SK-N-SH treated with all-trans-retinoic acid at 6 μM for 48 hours (cell line): ENCODE measurements around the gene IL23R.

ENCODE experiments used
- ARNTL ChIP-seq: fragments of 450-650 bp; formaldehyde crosslinking; IDR thresholded peaks from 2 replicates; pipeline ENCODE4 v1.5.0; 2020; ENCODE audit warnings: low read depth, mild to moderate bottlenecking, moderate library complexity, borderline replicate concordance
- CSDC2 ChIP-seq: fragments of 250-450 bp; sonication (Bioruptor Pico); IDR thresholded peaks from 2 replicates; pipeline ENCODE4 v1.5.0; 2020; ENCODE audit warnings: mild to moderate bottlenecking, moderate library complexity
- ESRRG ChIP-seq: fragments of 250-450 bp; sonication (Bioruptor Pico); IDR thresholded peaks from 2 replicates; pipeline ENCODE4 v1.6.1; 2021; ENCODE audit warnings: mild to moderate bottlenecking
- OSR1 ChIP-seq: fragments of 250-450 bp; sonication (Bioruptor Pico); IDR thresholded peaks from 2 replicates; pipeline ENCODE4 v1.8.0; 2022; ENCODE audit warnings: moderate library complexity, mild to moderate bottlenecking, inconsistent platforms
- RARB ChIP-seq: fragments of 250-450 bp; sonication (Bioruptor Pico); IDR thresholded peaks from 2 replicates; pipeline ENCODE4 v1.8.0; 2021; ENCODE audit warnings: mild to moderate bottlenecking, moderate library complexity
- ZC3H10 ChIP-seq: fragments of 250-450 bp; sonication (Bioruptor Pico); IDR thresholded peaks from 2 replicates; pipeline ENCODE4 v1.5.1; 2021; ENCODE audit warnings: mild to moderate bottlenecking, moderate library complexity
- TF ChIP-seq, protein P1 (sequence below): fragments of 250-450 bp; sonication (Bioruptor Pico); IDR thresholded peaks from 2 replicates; pipeline ENCODE4 v1.8.0; 2020; ENCODE audit warnings: mild to moderate bottlenecking, moderate library complexity, borderline replicate concordance
- TF ChIP-seq, protein P2 (sequence below): fragments of 250-450 bp; sonication (Bioruptor Pico); IDR thresholded peaks from 2 replicates; pipeline ENCODE4 v1.5.1; 2021; ENCODE audit warnings: mild to moderate bottlenecking, moderate library complexity
- TF ChIP-seq, protein P3 (sequence below): fragments of 250-450 bp; sonication (Bioruptor Pico); IDR thresholded peaks from 2 replicates; pipeline ENCODE4 v1.5.0; 2020; ENCODE audit warnings: mild to moderate bottlenecking, moderate library complexity

DNA sequence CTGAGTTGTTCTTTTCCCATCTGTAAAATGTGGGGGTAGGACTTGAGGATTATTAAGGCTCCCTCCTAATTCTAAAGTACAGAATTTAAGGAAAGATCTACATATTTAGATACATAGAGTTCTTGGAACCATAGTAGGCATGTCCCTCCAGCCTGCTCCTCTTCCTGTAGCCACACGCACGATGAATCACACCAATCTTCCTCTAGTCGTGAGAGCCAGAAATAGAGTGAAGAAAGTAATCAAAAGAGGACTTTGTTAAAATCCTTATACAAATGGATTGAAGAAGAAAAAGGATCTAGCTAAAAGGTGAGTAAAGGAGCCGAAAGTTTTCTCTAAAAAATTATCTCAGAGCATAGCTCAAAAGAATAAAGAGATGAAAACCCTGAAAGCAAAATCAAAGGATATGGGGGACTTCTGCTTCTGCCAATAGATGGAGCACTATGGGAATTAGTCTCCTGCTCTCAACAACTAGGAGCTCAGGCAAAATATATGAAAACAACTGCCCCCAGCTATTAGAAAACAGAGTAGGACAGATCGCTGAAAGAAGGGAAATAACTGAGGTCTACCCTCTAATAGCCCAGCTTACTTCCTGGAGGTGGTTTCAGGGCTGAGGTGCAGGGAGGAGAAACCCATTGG is 40.0 kb upstream of the IL23R start:
- TF ChIP-seq ARNTL (CRISPR knock-in tag) (no peak), ZC3H10 (no peak), CSDC2 (CRISPR knock-in tag) (no peak), RARB (CRISPR knock-in tag) (no peak), OSR1 (CRISPR knock-in tag) (no peak), ESRRG (CRISPR knock-in tag) (no peak)
- TF ChIP-seq, protein P1, sequence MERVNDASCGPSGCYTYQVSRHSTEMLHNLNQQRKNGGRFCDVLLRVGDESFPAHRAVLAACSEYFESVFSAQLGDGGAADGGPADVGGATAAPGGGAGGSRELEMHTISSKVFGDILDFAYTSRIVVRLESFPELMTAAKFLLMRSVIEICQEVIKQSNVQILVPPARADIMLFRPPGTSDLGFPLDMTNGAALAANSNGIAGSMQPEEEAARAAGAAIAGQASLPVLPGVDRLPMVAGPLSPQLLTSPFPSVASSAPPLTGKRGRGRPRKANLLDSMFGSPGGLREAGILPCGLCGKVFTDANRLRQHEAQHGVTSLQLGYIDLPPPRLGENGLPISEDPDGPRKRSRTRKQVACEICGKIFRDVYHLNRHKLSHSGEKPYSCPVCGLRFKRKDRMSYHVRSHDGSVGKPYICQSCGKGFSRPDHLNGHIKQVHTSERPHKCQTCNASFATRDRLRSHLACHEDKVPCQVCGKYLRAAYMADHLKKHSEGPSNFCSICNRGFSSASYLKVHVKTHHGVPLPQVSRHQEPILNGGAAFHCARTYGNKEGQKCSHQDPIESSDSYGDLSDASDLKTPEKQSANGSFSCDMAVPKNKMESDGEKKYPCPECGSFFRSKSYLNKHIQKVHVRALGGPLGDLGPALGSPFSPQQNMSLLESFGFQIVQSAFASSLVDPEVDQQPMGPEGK: no peak
- TF ChIP-seq, protein P2, sequence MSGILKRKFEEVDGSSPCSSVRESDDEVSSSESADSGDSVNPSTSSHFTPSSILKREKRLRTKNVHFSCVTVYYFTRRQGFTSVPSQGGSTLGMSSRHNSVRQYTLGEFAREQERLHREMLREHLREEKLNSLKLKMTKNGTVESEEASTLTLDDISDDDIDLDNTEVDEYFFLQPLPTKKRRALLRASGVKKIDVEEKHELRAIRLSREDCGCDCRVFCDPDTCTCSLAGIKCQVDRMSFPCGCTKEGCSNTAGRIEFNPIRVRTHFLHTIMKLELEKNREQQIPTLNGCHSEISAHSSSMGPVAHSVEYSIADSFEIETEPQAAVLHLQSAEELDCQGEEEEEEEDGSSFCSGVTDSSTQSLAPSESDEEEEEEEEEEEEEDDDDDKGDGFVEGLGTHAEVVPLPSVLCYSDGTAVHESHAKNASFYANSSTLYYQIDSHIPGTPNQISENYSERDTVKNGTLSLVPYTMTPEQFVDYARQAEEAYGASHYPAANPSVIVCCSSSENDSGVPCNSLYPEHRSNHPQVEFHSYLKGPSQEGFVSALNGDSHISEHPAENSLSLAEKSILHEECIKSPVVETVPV (CRISPR knock-in tag): no peak
- TF ChIP-seq, protein P3, sequence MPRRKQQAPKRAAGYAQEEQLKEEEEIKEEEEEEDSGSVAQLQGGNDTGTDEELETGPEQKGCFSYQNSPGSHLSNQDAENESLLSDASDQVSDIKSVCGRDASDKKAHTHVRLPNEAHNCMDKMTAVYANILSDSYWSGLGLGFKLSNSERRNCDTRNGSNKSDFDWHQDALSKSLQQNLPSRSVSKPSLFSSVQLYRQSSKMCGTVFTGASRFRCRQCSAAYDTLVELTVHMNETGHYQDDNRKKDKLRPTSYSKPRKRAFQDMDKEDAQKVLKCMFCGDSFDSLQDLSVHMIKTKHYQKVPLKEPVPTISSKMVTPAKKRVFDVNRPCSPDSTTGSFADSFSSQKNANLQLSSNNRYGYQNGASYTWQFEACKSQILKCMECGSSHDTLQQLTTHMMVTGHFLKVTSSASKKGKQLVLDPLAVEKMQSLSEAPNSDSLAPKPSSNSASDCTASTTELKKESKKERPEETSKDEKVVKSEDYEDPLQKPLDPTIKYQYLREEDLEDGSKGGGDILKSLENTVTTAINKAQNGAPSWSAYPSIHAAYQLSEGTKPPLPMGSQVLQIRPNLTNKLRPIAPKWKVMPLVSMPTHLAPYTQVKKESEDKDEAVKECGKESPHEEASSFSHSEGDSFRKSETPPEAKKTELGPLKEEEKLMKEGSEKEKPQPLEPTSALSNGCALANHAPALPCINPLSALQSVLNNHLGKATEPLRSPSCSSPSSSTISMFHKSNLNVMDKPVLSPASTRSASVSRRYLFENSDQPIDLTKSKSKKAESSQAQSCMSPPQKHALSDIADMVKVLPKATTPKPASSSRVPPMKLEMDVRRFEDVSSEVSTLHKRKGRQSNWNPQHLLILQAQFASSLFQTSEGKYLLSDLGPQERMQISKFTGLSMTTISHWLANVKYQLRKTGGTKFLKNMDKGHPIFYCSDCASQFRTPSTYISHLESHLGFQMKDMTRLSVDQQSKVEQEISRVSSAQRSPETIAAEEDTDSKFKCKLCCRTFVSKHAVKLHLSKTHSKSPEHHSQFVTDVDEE (CRISPR knock-in tag): no peak
